MM.1S (cell line): ENCODE data around the gene ALG2.
A peak's percentile ranks its signal among the peaks of the same experiment; 100 is the strongest.

Source experiments
- DNase-seq: peaks from one replicate; pipeline ENCODE4 v3.0.0-alpha.2; 2015
- H2AFZ ChIP-seq: fragments of 300-600 bp; sonication (generic); 2 replicates; pipeline ENCODE4 v1.6.0; 2016; ENCODE audit warnings: antibody characterized with exemption, low read length
- H3F3A ChIP-seq: fragments of 300-600 bp; sonication (generic); 2 replicates; pipeline ENCODE4 v1.6.1; 2016; ENCODE audit warnings: mild to moderate bottlenecking, antibody characterized with exemption, low read length, moderate library complexity, mixed read lengths; ENCODE audit not compliant: insufficient read depth
- H3K27ac ChIP-seq: fragments of 300-600 bp; sonication (generic); 2 replicates; pipeline ENCODE4 v1.5.1; 2016; ENCODE audit warnings: mild to moderate bottlenecking, low read length
- H3K27me3 ChIP-seq: fragments of 300-600 bp; sonication (generic); replicated peaks from 2 replicates; pipeline ENCODE4 v1.6.0; 2016; ENCODE audit warnings: low read length; ENCODE audit not compliant: insufficient read depth
- H3K36me3 ChIP-seq: fragments of 300-600 bp; sonication (generic); replicated peaks from 2 replicates; pipeline ENCODE4 v1.6.1; 2016; ENCODE audit warnings: mild to moderate bottlenecking, low read length, mixed read lengths; ENCODE audit not compliant: insufficient read depth
- H3K4me1 ChIP-seq: fragments of 300-600 bp; sonication (generic); 2 replicates; pipeline ENCODE4 v1.6.1; 2016; ENCODE audit warnings: low read length, mixed read lengths
- H3K4me2 ChIP-seq: fragments of 300-600 bp; sonication (generic); 2 replicates; pipeline ENCODE4 v1.6.0; 2016; ENCODE audit warnings: low read depth, low read length
- H3K4me3 ChIP-seq: fragments of 300-600 bp; sonication (generic); 2 replicates; pipeline ENCODE4 v1.5.1; 2016; ENCODE audit warnings: low read length, mixed read lengths
- H3K79me2 ChIP-seq: fragments of 300-600 bp; sonication (generic); 2 replicates; pipeline ENCODE4 v1.6.1; 2016; ENCODE audit warnings: mixed run types, low read length, mixed read lengths
- H3K9ac ChIP-seq: fragments of 300-600 bp; sonication (generic); 2 replicates; pipeline ENCODE4 v1.6.1; 2016; ENCODE audit warnings: low read length, mixed read lengths
- H3K9me2 ChIP-seq: fragments of 300-600 bp; sonication (generic); replicated peaks from 2 replicates; pipeline ENCODE4 v1.6.1; 2016; ENCODE audit warnings: mild to moderate bottlenecking, low read length, mixed read lengths; ENCODE audit not compliant: insufficient read depth
- H3K9me3 ChIP-seq: fragments of 300-600 bp; sonication (generic); replicated peaks from 2 replicates; pipeline ENCODE4 v1.6.1; 2016; ENCODE audit warnings: mild to moderate bottlenecking, low read length, mixed read lengths; ENCODE audit not compliant: insufficient read depth
- H4K20me1 ChIP-seq: fragments of 300-600 bp; sonication (generic); 2 replicates; pipeline ENCODE4 v1.6.1; 2016; ENCODE audit warnings: mild to moderate bottlenecking, low read length, moderate library complexity, mixed read lengths; ENCODE audit not compliant: insufficient read depth
- CTCF ChIP-seq: fragments of 300-600 bp; sonication (generic); IDR thresholded peaks from 2 replicates; pipeline ENCODE4 v1.5.1; 2016; ENCODE audit warnings: antibody characterized with exemption, low read length, mixed read lengths
- EZH2 ChIP-seq: fragments of 300-600 bp; sonication (generic); optimal IDR thresholded peaks from 2 replicates; pipeline ENCODE3; 2017; ENCODE audit warnings: low read depth, mild to moderate bottlenecking, antibody characterized with exemption, low read length, mixed read lengths
- EZH2phosphoT487 ChIP-seq: fragments of 300-600 bp; sonication (generic); IDR thresholded peaks from 2 replicates; pipeline ENCODE4 v1.6.1; 2018; ENCODE audit warnings: antibody characterized with exemption, low read length

The ALG2 gene

DNA sequence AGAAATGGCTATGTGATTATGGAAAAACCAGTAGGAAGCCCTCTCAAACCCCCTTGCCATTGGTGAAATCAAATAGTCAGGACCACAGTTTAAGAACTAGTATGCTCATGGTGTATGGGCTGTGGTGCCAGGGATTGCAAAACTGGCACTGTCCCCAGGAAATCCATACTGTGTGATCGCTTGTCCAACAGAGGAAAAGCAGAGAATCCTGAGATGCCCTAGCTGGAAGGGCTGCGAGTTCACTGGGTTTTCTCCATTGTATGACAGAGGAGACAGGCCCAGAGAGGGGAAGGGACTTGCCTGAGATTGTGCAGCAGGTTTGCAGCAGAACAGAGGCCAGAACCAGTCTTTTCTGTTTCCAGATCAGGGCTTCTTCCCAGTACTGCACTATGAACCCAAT lies 12.9 kb upstream of the ALG2 start:
- no peak overlapping the region for H3K4me3 ChIP-seq
- no peak for DNase-seq
- peaks cover 14% of the 10 kb centered on the region; the same call in 1 of the 2 replicates for H3K79me2 ChIP-seq
- 0 out of 2 replicates have a peak overlapping the region, but pooled peaks have one; percentile 5 for H3K4me2 ChIP-seq
- no peak overlapping the region for H2AFZ ChIP-seq
- peak overlapping the region; percentile 94 for H3K27ac ChIP-seq
- no peaks in the 10 kb centered on the region for H3K9me2 ChIP-seq
- peaks cover 28% of the 10 kb centered on the region for H3F3A ChIP-seq
- H4K20me1 ChIP-seq: no peaks in the 10 kb centered on the region
- H3K36me3 ChIP-seq: peaks cover 5% of the 10 kb centered on the region; the same call in 1 of the 2 replicates
- H3K9ac ChIP-seq: no peak overlapping the region
- no peak for TF ChIP-seq CTCF
- no peak for TF ChIP-seq EZH2
- no peak for TF ChIP-seq EZH2phosphoT487
- peaks cover 36% of the 10 kb centered on the region for H3K4me1 ChIP-seq
- H3K27me3 ChIP-seq: no peaks in the 10 kb centered on the region
- no peaks in the 10 kb centered on the region for H3K9me3 ChIP-seq

DNA sequence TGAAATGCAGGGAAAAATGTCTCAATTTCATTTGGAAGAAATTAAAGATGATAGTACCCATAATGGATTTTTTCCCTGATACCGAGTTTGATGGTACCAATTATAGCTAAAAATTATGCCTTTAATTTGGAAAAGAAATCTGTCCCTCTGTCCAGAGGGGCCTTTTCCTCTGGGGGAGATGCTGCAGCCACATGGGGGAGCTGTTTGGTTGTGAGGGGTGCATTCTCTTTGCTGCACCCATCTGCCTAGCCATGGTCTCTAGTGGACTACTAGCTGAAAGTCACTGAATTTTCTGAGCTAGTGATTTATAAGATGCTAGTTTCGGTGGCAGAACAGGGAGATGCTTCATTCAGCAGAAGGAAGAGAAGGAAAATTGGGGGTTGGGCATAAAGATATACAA lies 10.0 kb upstream of the ALG2 start:
- peaks cover 26% of the 10 kb centered on the region for H3K4me1 ChIP-seq
- H3K27me3 ChIP-seq: no peaks in the 10 kb centered on the region
- peaks cover 5% of the 10 kb centered on the region; the same call in 1 of the 2 replicates for H3K36me3 ChIP-seq
- no peak overlapping the region for H3K4me2 ChIP-seq
- no peak overlapping the region for H3K27ac ChIP-seq
- H3F3A ChIP-seq: peaks cover 23% of the 10 kb centered on the region
- no peak for DNase-seq
- no peaks in the 10 kb centered on the region for H3K9me2 ChIP-seq
- H2AFZ ChIP-seq: no peak overlapping the region
- no peaks in the 10 kb centered on the region for H3K9me3 ChIP-seq
- no peak overlapping the region for H3K9ac ChIP-seq
- TF ChIP-seq EZH2phosphoT487 (no peak), EZH2 (no peak), CTCF (peak; percentile 80)
- H3K79me2 ChIP-seq: peaks cover 32% of the 10 kb centered on the region
- H4K20me1 ChIP-seq: no peaks in the 10 kb centered on the region
- no peak overlapping the region for H3K4me3 ChIP-seq

GRCh38 chr9:99230206-99230605 lies 8.5 kb upstream of the ALG2 start:
- H3K9me2 ChIP-seq: no peaks in the 10 kb centered on the region

More at GRCh38 chr9:99230206-99230605, 8.5 kb upstream of the ALG2 start:
- Histone ChIP-seq H3K4me2 (no peak overlapping the region), H3K9me3 (no peaks in the 10 kb centered on the region), H3K79me2 (peaks cover 46% of the 10 kb centered on the region), H3K9ac (no peak overlapping the region), H3K27me3 (no peaks in the 10 kb centered on the region), H3K4me3 (no peak overlapping the region), H4K20me1 (0 out of 2 replicates have a peak, but pooled peaks cover under 1% of the 10 kb centered on the region), H3K27ac (no peak overlapping the region), H3K4me1 (peaks cover 17% of the 10 kb centered on the region), H2AFZ (no peak overlapping the region), H3K36me3 (peaks cover 5% of the 10 kb centered on the region; the same call in 1 of the 2 replicates), H3F3A (peaks cover 8% of the 10 kb centered on the region)
- no peak for DNase-seq
- no peak for TF ChIP-seq EZH2
- TF ChIP-seq CTCF: no peak
- TF ChIP-seq EZH2phosphoT487: no peak
